HCT116 (cell line): ENCODE measurements around the gene CA11. TPM values are rescaled to one million over a fixed set of nuclear protein-coding genes. Genes with fewer than 3 reads are reported as not detected.

ENCODE experiments used
- ATAC-seq: fragments of 200-7000 bp; cut with Tn5 transposase; 2 replicates; pipeline ENCODE4 v1.9.1; 2020; ENCODE audit warnings: mild to moderate bottlenecking, moderate library complexity
- BruUV-seq: library from RNA; stranded (reverse); fragments of 400-500 nt; replicated peaks from 2 replicates; lab custom pipeline; 2021; lab: Mats Ljungman, UMichigan
- CTCF ChIA-PET: fragments of 300-600 bp; sonication (Branson Sonifier 250); formaldehyde crosslinking; loops from one replicate; lab custom pipeline; 2021; ENCODE audit warnings: antibody characterized with exemption; lab: Charles Lee
- POLR2A ChIA-PET: fragments of 300-600, 350-600 bp; sonication (Branson Sonifier 250); formaldehyde crosslinking; loops from one replicate; lab custom pipeline; 2021; ENCODE audit warnings: antibody characterized with exemption; lab: Charles Lee
- RAD21 ChIA-PET, 2 experiments: fragments of 300-600 bp; sonication (Branson Sonifier 250); formaldehyde crosslinking; loops; one replicate each; lab custom pipeline; 2023; ENCODE audit warnings: low total read pairs in 2 of 2; ENCODE audit not compliant: uncharacterized antibody in 2 of 2, unreplicated experiment in 2 of 2, low non-redundant PET in 1 of 2; lab: Charles Lee
- DNase-seq: peaks from one replicate; pipeline ENCODE4 v3.0.0-alpha.2; 2010; ENCODE audit warnings: low read depth, low spot score
- H2AFZ ChIP-seq: fragments of 200-600 bp; shearing (Covaris generic), sonication (generic); 2 replicates; pipeline ENCODE4 v1.6.1; 2017; ENCODE audit warnings: low read depth, mixed run types, mixed read lengths, antibody characterized with exemption, low read length; ENCODE audit not compliant: poor library complexity, severe bottlenecking
- H3K27ac ChIP-seq: 2 replicates; pipeline ENCODE4 v1.5.1; 2012; ENCODE audit warnings: low read depth, low read length
- H3K27me3 ChIP-seq: fragments of 200-600 bp; sonication (generic); 2 replicates; pipeline ENCODE4 v1.6.1; 2016; ENCODE audit warnings: mixed run types, low read length, mixed read lengths; ENCODE audit not compliant: insufficient read depth
- H3K36me3 ChIP-seq, 2 experiments: fragments of 200-500 bp in 1 of 2; fragments of 200-600 bp in 1 of 2; sonication (Bioruptor generic) in 1 of 2; sonication (generic) in 1 of 2; 2 replicates each; pipeline versions ENCODE4 v1.5.1 to v1.6.1; 2014 to 2016; ENCODE audit warnings: low read length in 2 of 2, inconsistent platforms in 1 of 2, mixed read lengths in 1 of 2, mixed run types in 1 of 2; ENCODE audit not compliant: insufficient read depth in 2 of 2, control insufficient read depth in 1 of 2
- H3K4me1 ChIP-seq, 2 experiments: fragments of 200-600 bp in 1 of 2; sonication (generic) in 1 of 2; 2 replicates each; pipeline versions ENCODE4 v1.5.1 to v1.6.1; 2012 to 2017; ENCODE audit warnings: low read length in 2 of 2, inconsistent platforms in 1 of 2, mild to moderate bottlenecking in 1 of 2, mixed read lengths in 1 of 2, mixed run types in 1 of 2, moderate library complexity in 1 of 2; ENCODE audit not compliant: insufficient read depth in 2 of 2, control insufficient read depth in 1 of 2
- H3K4me2 ChIP-seq: fragments of 200-600 bp; sonication (generic); 2 replicates; pipeline ENCODE4 v1.6.1; 2017; ENCODE audit warnings: mixed run types, low read length, mixed read lengths
- H3K4me3 ChIP-seq, 2 experiments: fragments of 200-600 bp in 1 of 2; sonication (generic) in 1 of 2; replicated peaks in 1 of 2; 2 replicates each; pipeline ENCODE4 v1.5.1; 2011 to 2016; ENCODE audit warnings: low read length in 2 of 2, control low read depth in 1 of 2, low read depth in 1 of 2, mild to moderate bottlenecking in 1 of 2, mixed read lengths in 1 of 2, mixed run types in 1 of 2
- H3K79me2 ChIP-seq: fragments of 200-600 bp; sonication (generic); 2 replicates; pipeline ENCODE4 v1.6.1; 2017; ENCODE audit warnings: mild to moderate bottlenecking, mixed run types, low read length, moderate library complexity, mixed read lengths; ENCODE audit not compliant: insufficient read depth
- H3K9ac ChIP-seq: fragments of 200-600 bp; sonication (generic); 2 replicates; pipeline ENCODE4 v1.6.1; 2016; ENCODE audit warnings: low read length, mixed read lengths
- H3K9me2 ChIP-seq: fragments of 200-600 bp; sonication (generic), shearing (Covaris generic); 2 replicates; pipeline ENCODE4 v1.6.1; 2017; ENCODE audit warnings: mixed run types, mild to moderate bottlenecking, moderate library complexity; ENCODE audit not compliant: insufficient read depth
- H3K9me3 ChIP-seq, 2 experiments: fragments of 200-500 bp in 1 of 2; fragments of 200-600 bp in 1 of 2; sonication (Bioruptor generic) in 1 of 2; sonication (generic) in 1 of 2; 2 replicates each; pipeline ENCODE4 v1.6.1; 2014 to 2017; ENCODE audit warnings: low read length in 2 of 2, mixed read lengths in 2 of 2, inconsistent platforms in 1 of 2, low read depth in 1 of 2, mild to moderate bottlenecking in 1 of 2, mixed run types in 1 of 2, moderate library complexity in 1 of 2; ENCODE audit not compliant: control insufficient read depth in 1 of 2, insufficient read depth in 1 of 2
- H4K20me1 ChIP-seq: fragments of 200-600 bp; sonication (generic), shearing (Covaris generic); 2 replicates; pipeline ENCODE4 v1.6.1; 2017; ENCODE audit warnings: mixed run types, mild to moderate bottlenecking, moderate library complexity; ENCODE audit not compliant: insufficient read depth
- EGR1 ChIP-seq: IDR thresholded peaks from 2 replicates; pipeline ENCODE4 v1.6.1; 2012; ENCODE audit warnings: low read depth
- FOSL1 ChIP-seq: IDR thresholded peaks from 2 replicates; pipeline ENCODE4 v1.6.1; 2012; ENCODE audit warnings: low read depth
- SP1 ChIP-seq: IDR thresholded peaks from 2 replicates; pipeline ENCODE4 v1.6.1; 2012; ENCODE audit warnings: low read depth
- SRF ChIP-seq: IDR thresholded peaks from 2 replicates; pipeline ENCODE4 v1.6.1; 2012; ENCODE audit warnings: low read depth
- TCF7L2 ChIP-seq: IDR thresholded peaks from 2 replicates; pipeline ENCODE4 v1.7.0; 2011; ENCODE audit warnings: borderline replicate concordance, inconsistent platforms; ENCODE audit not compliant: insufficient read depth, insufficient read length; ENCODE audit errors: extremely low read depth
- intact Hi-C: fragments of 100-400 bp; cut with micrococcal nuclease; formaldehyde crosslinking; loops from 2 replicates; pipeline ENCODE4 v1.10.0; 2022
- total RNA-seq: library from RNA; stranded (reverse); gene quantifications from one replicate; pipeline ENCODE4 v1.2.1, GENCODE V29; 2021; ENCODE audit not compliant: unreplicated experiment
- TF ChIP-seq, protein P1 (sequence below): IDR thresholded peaks from 2 replicates; pipeline ENCODE4 v1.6.1; 2012
- TF ChIP-seq, protein P2 (sequence below): IDR thresholded peaks from 2 replicates; pipeline ENCODE4 v1.6.1; 2012; ENCODE audit warnings: low read depth
- TF ChIP-seq, protein P3 (sequence below): IDR thresholded peaks from 2 replicates; pipeline ENCODE4 v1.6.1; 2012

The CA11 gene
- total RNA-seq, 1 experiment from 2014 or later = 29.6 TPM

DNA sequence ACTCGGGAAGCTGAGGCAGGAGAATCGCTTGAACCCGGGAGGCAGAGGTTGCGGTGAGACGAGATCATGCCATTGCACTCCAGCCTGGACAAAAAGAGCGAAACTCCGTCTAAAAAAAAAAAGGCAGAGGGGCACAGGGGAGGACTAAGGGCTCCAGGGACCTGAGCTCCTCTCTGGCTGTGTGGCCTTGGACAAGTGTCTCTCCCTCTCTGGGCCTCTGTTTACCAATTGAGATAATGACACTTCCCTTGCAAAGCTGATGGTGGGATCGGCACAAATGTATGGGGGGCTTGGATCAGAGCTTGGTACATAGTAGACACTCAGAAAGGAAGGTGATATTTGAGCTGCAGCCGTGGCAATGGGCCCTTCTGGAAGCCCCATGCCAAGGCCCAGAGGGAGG, 50.8 kb downstream of the CA11 start:
- ATAC-seq (no peak), DNase-seq (no peak)
- Histone ChIP-seq H3K4me1 (peaks cover 0 to 8% of the 10 kb centered on the region in 2 experiments; a peak in 2 of 4 replicates), H2AFZ (no peak overlapping the region), H3K9ac (no peak overlapping the region), H3K36me3 (no peaks in the 10 kb centered on the region), H3K9me3 (no peaks in the 10 kb centered on the region), H3K79me2 (no peaks in the 10 kb centered on the region), H3K9me2 (no peaks in the 10 kb centered on the region), H3K4me2 (no peak overlapping the region), H3K4me3 (no peak overlapping the region), H3K27ac (no peak overlapping the region), H3K27me3 (no peaks in the 10 kb centered on the region), H4K20me1 (no peaks in the 10 kb centered on the region)
- no TSS peak for BruUV-seq
- TF ChIP-seq, protein P1, sequence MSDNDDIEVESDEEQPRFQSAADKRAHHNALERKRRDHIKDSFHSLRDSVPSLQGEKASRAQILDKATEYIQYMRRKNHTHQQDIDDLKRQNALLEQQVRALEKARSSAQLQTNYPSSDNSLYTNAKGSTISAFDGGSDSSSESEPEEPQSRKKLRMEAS = no peak
- TF ChIP-seq SP1 = no peak
- TF ChIP-seq EGR1 = no peak
- TF ChIP-seq, protein P2, sequence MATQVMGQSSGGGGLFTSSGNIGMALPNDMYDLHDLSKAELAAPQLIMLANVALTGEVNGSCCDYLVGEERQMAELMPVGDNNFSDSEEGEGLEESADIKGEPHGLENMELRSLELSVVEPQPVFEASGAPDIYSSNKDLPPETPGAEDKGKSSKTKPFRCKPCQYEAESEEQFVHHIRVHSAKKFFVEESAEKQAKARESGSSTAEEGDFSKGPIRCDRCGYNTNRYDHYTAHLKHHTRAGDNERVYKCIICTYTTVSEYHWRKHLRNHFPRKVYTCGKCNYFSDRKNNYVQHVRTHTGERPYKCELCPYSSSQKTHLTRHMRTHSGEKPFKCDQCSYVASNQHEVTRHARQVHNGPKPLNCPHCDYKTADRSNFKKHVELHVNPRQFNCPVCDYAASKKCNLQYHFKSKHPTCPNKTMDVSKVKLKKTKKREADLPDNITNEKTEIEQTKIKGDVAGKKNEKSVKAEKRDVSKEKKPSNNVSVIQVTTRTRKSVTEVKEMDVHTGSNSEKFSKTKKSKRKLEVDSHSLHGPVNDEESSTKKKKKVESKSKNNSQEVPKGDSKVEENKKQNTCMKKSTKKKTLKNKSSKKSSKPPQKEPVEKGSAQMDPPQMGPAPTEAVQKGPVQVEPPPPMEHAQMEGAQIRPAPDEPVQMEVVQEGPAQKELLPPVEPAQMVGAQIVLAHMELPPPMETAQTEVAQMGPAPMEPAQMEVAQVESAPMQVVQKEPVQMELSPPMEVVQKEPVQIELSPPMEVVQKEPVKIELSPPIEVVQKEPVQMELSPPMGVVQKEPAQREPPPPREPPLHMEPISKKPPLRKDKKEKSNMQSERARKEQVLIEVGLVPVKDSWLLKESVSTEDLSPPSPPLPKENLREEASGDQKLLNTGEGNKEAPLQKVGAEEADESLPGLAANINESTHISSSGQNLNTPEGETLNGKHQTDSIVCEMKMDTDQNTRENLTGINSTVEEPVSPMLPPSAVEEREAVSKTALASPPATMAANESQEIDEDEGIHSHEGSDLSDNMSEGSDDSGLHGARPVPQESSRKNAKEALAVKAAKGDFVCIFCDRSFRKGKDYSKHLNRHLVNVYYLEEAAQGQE = no peak
- TF ChIP-seq TCF7L2 = no peak
- TF ChIP-seq, protein P3, sequence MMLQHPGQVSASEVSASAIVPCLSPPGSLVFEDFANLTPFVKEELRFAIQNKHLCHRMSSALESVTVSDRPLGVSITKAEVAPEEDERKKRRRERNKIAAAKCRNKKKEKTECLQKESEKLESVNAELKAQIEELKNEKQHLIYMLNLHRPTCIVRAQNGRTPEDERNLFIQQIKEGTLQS = no peak
- TF ChIP-seq SRF = no peak
- TF ChIP-seq FOSL1 = no peak
- intact Hi-C loops = no loop called here
- ChIA-PET CTCF (interaction anchor here (0.7 to 1.1 kb wide), 2 partner anchors 14 to 105 kb away, joined by 3 to 5 read pairs; no protein-coding TSS in a partner anchor), RAD21 (no interaction called here), POLR2A (no interaction called here)
